ENCODE results near the gene FHIP2A. TPM values are rescaled to one million over a fixed set of nuclear protein-coding genes. Genes with fewer than 3 reads are reported as not detected.

Gene FHIP2A
- total and polyA plus RNA-seq, 2 of the 4 experiments (the other 2 are of a cell fraction), result 10.7 to 16.5 TPM

DNA sequence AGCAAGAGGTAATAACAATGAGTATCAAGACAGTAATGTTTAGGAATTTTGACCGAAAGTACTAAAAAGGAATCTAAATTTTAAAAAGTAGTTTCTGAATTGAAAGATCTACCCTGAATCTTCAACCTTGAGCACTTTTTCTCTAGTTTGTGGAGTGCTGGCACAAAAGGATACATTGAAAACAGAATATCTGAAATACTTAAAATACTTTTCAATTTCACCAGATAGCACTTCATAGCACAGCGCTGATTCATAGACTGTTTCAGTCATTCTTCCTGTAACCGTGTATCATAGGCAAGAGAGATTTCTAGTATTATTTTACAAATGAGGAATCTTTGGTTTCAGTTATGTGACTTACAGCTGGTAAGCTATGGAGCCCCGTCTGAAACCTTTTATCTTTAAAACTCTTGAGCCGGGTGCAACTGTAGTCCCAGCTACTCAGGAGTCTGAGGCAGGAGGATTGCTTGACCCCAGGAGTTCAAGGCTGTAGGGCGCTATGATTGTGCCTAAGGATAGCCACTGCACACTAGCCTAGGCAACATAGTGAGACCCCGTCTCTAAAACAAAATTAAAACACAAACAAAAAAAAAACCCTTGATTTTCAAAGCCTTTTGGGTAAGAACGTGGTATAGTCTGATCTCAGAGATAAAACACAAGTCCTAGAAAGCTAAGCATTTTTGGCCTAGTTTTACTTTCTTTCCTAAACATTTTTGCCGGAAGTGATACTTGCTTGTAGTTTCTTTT, 35.1 kb downstream of the FHIP2A start:
- Histone ChIP-seq H2BK5ac (ENCODE audit: low read depth, low read length, poor library complexity, severe bottlenecking) (peak overlapping the region; percentile 99), H3K4me1 (ENCODE audit: control insufficient read depth, insufficient read depth, low read length) (peaks cover 14% of the 10 kb centered on the region), H3K27ac (ENCODE audit: insufficient read depth, low read length) (peak overlapping the region; percentile 96), H3K4ac (ENCODE audit: low read depth, low read length) (peak overlapping the region; percentile 97), H3K9me1 (ENCODE audit: insufficient read depth, low read length) (peaks cover 6% of the 10 kb centered on the region), H2AK5ac (ENCODE audit: low read depth, low read length) (peak overlapping the region; percentile 90), H2AFZ (replicated peaks; ENCODE audit: low read length, poor library complexity) (no peak overlapping the region), H3K4me3 (ENCODE audit: insufficient read depth, low read depth, low read length) (no peak overlapping the region; the same call in 1 of the 2 replicates), H2BK20ac (ENCODE audit: low read depth, low read length) (peak overlapping the region; percentile 97), H4K8ac (ENCODE audit: low read depth in 2 of 2, low read length in 2 of 2) (peak overlapping the region; percentile 81 to 98), H3K9me3 (ENCODE audit: control insufficient read depth, insufficient read depth, low read length) (no peaks in the 10 kb centered on the region), H4K20me1 (ENCODE audit: insufficient read depth, low read length) (no peaks in the 10 kb centered on the region), H3K56ac (ENCODE audit: extremely low read depth, insufficient read depth, low read length) (peak overlapping the region; percentile 99), H3K14ac (replicated peaks; ENCODE audit: low read depth, low read length) (peak overlapping the region; percentile 94), H4K5ac (ENCODE audit: low read depth, low read length) (peak overlapping the region; percentile 98), H3K4me2 (ENCODE audit: low read depth, low read length) (peak overlapping the region; percentile 99; the same call in 1 of the 2 replicates), H3K18ac (ENCODE audit: low read depth, low read length) (peak overlapping the region; percentile 100), H2BK15ac (ENCODE audit: low read depth, low read length) (peak overlapping the region; percentile 96), H4K91ac (ENCODE audit: insufficient read depth, low read depth, low read length) (peak overlapping the region; percentile 94), H3K36me3 (ENCODE audit: control insufficient read depth, insufficient read depth, low read length) (peaks cover 22% of the 10 kb centered on the region), H3K79me1 (ENCODE audit: low read depth in 1 of 2, low read length in 2 of 2) (peaks cover 28 to 33% of the 10 kb centered on the region in 2 experiments), H3K23ac (ENCODE audit: low read depth, low read length) (peak overlapping the region; percentile 96), H2AK9ac (replicated peaks; ENCODE audit: low read depth, low read length, poor library complexity) (peak overlapping the region; percentile 76), H3K9ac (ENCODE audit: low read depth, low read length) (peak overlapping the region; percentile 84; the same call in 1 of the 2 replicates), H2BK120ac (ENCODE audit: low read depth, low read length) (peak overlapping the region; percentile 97), H3K27me3 (ENCODE audit: control insufficient read depth, insufficient read depth, low read length) (no peaks in the 10 kb centered on the region)
- peak; percentile 86 for ATAC-seq (ENCODE audit: low read depth)
- dilution Hi-C loops (cut with HindIII; ENCODE audit: low sequenced_read_pairs, unreplicated experiment) (no loop called here), in situ Hi-C loops (cut with MboI; ENCODE audit: low sequenced_read_pairs) (no loop called here), intact Hi-C loops (cut with micrococcal nuclease) (loop anchor here (2.0 kb wide), 1 partner anchor 32 kb away; no protein-coding TSS in a partner anchor)
- DNase-seq, result peak; percentile 90
- no CpG with 5 or more reads among the region's 9 CpGs for WGBS, 2 experiments (ENCODE audit: extremely low coverage in 2 of 2, insufficient read length in 1 of 2)
- no peak for TF ChIP-seq BHLHE40 (IDR thresholded peaks at IDR 0.05; ENCODE audit: low read depth, low read length)
- no peak for TF ChIP-seq MAFK (IDR thresholded peaks at IDR 0.05; ENCODE audit: low read depth, low read length)
- peak; percentile 26; the same call in 1 of the 2 replicates for TF ChIP-seq CEBPB (IDR thresholded peaks at IDR 0.05; ENCODE audit: low read depth, low read length)
- TF ChIP-seq RCOR1 (IDR thresholded peaks at IDR 0.05; ENCODE audit: insufficient replicate concordance, low read length), result no peak
- TF ChIP-seq FOS (IDR thresholded peaks at IDR 0.05; ENCODE audit: low read depth, low read length), result peak; percentile 18; the same call in 1 of the 2 replicates
- TF ChIP-seq, protein P1, sequence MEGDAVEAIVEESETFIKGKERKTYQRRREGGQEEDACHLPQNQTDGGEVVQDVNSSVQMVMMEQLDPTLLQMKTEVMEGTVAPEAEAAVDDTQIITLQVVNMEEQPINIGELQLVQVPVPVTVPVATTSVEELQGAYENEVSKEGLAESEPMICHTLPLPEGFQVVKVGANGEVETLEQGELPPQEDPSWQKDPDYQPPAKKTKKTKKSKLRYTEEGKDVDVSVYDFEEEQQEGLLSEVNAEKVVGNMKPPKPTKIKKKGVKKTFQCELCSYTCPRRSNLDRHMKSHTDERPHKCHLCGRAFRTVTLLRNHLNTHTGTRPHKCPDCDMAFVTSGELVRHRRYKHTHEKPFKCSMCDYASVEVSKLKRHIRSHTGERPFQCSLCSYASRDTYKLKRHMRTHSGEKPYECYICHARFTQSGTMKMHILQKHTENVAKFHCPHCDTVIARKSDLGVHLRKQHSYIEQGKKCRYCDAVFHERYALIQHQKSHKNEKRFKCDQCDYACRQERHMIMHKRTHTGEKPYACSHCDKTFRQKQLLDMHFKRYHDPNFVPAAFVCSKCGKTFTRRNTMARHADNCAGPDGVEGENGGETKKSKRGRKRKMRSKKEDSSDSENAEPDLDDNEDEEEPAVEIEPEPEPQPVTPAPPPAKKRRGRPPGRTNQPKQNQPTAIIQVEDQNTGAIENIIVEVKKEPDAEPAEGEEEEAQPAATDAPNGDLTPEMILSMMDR (conservative IDR thresholded peaks at IDR 0.05; ENCODE audit: low read depth, low read length), result no peak
- ChIA-PET POLR2A (ENCODE audit: unreplicated experiment) (interaction anchor here (0.6 kb wide), 1 partner anchor 1007 kb away, joined by 6 read pairs; no protein-coding TSS in a partner anchor), CTCF (interaction anchor here (0.6 to 1.3 kb wide), 3 partner anchors 23 to 315 kb away, joined by 3 to 4 read pairs (median 4); no protein-coding TSS in a partner anchor)
- BruUV-seq (replicated peaks), result no TSS peak

All from IMR-90 (cell line).